ENCODE measurements around the gene PROSER3. TPM values are rescaled to one million over a fixed set of nuclear protein-coding genes. Genes with fewer than 3 reads are reported as not detected.

Gene PROSER3
- polyA plus RNA-seq, 3 donors: 1.8 to 14.7 (median 2.9) TPM

DNA sequence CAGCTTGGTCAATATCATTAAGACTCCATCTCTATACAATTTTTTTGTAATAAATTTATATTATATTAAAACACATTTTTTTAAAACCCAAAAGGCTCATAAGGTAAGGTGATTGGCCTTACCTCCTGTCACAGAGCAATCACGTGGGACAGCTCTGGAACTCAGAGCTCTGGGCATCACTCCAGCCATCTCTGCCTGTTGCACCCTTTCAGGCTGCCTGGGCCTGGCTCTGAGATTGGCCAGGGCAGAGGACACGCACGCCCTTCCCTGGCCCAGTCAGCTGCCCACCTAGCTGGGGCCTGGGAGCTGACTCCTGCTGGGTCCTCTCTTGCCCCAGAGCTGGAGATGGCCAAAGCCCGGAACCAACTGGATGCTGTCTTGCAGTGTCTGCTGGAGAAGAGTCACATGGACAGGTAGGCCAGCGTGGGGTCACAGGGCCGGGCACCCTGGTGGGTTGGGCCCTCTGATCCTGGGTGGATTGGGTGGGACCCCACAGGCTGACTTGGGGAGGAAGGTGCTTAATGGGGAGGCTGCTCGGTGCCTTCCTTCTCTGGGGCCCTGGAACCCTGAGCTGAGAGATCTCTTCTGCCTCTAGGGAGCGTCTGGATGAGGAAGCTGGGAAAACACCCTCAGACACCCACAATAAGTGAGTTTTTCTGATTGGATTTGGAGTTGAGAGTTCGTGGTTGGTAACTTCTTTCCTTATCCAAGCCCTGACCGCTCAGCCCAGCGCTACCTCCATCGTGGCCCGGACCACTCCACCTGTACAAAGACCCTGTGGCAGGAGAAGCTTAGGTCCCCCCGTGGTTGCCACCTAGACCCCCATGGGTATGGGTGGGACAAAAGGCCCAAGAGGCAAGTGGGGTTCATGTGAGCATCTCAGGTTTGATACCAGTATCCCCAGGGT, 5.9 kb upstream of the PROSER3 start:
- no peak for DNase-seq
- Histone ChIP-seq H3K4me2 (replicated peaks; ENCODE audit: extremely low read depth, low read length, poor library complexity, severe bottlenecking) (no peak overlapping the region), H3K4me1 (ENCODE audit: control insufficient read depth in 1 of 2, insufficient read depth in 2 of 2, low read length in 2 of 2) (peaks cover 31 to 47% of the 10 kb centered on the region in 2 donors), H3K36me3 (replicated peaks in 1 of 2; ENCODE audit: control insufficient read depth in 1 of 2, insufficient read depth in 2 of 2, low read length in 2 of 2) (peaks cover 24 to 30% of the 10 kb centered on the region in 2 donors), H4K20me1 (ENCODE audit: insufficient read depth, low read length) (no peaks in the 10 kb centered on the region), H3K79me2 (ENCODE audit: insufficient read depth, low read length) (peaks cover 19% of the 10 kb centered on the region), H3K9ac (ENCODE audit: insufficient read depth, low read length, poor library complexity, severe bottlenecking) (no peak overlapping the region), H3K27ac (ENCODE audit: low read depth in 1 of 2, low read length in 2 of 2) (no peak overlapping the region), H3K27me3 (ENCODE audit: control insufficient read depth in 2 of 2, insufficient read depth in 2 of 2, low read length in 2 of 2) (peaks cover 9 to 18% of the 10 kb centered on the region in 2 donors), H3K4me3 (replicated peaks in 1 of 3; ENCODE audit: low read depth in 2 of 3, low read length in 3 of 3) (no peak overlapping the region), H2AFZ (ENCODE audit: insufficient read depth, low read depth, low read length, poor library complexity, severe bottlenecking) (no peak overlapping the region), H3K9me3 (replicated peaks in 1 of 2; ENCODE audit: control insufficient read depth in 1 of 2, insufficient read depth in 1 of 2, low read length in 2 of 2) (no peaks in the 10 kb centered on the region)
- WGBS (ENCODE audit: insufficient coverage): 98% methylated on average over 12 of the region's 14 CpGs
- Mint-ChIP-seq H3K4me1 (peaks cover 32% of the 10 kb centered on the region), H3K27ac (no peak overlapping the region), H3K36me3 (peaks cover 40 to 44% of the 10 kb centered on the region in 2 donors), H3K9me3 (peaks cover 0 to 8% (median 3%) of the 10 kb centered on the region in 7 donors), H3K27me3 (ENCODE audit: low read depth in 3 of 3) (peaks cover 17 to 25% (median 22%) of the 10 kb centered on the region in 3 donors), H3K4me3 (no peak overlapping the region)
- intact Hi-C loops (cut with micrococcal nuclease): loop anchor here in 1 of 2 donors (10.0 kb wide), 1 partner anchor 363 kb away; the partner anchor contains the start of genes OVOL3, POLR2I and TBCB
- no peak for TF ChIP-seq CTCF (IDR thresholded peaks at IDR 0.05)

- peaks cover 18 to 29% (median 25%) of the 10 kb centered on the region in 3 donors for H3K27me3 Mint-ChIP-seq (ENCODE audit: low read depth in 3 of 3)
Observed at GRCh38 chr19:35752746-35753350, 5.1 kb upstream of the PROSER3 start.

More at GRCh38 chr19:35752746-35753350, 5.1 kb upstream of the PROSER3 start:
- TF ChIP-seq CTCF (IDR thresholded peaks at IDR 0.05): no peak
- peaks cover 15% of the 10 kb centered on the region for H3K79me2 ChIP-seq (ENCODE audit: insufficient read depth, low read length)
- H3K4me1 Mint-ChIP-seq: peaks cover 37% of the 10 kb centered on the region
- peaks cover 34 to 48% of the 10 kb centered on the region in 2 donors for H3K4me1 ChIP-seq (ENCODE audit: control insufficient read depth in 1 of 2, insufficient read depth in 2 of 2, low read length in 2 of 2)
- H3K27ac ChIP-seq (ENCODE audit: low read depth in 1 of 2, low read length in 2 of 2): no peak overlapping the region
- peaks cover 9 to 21% of the 10 kb centered on the region in 2 donors for H3K27me3 ChIP-seq (ENCODE audit: control insufficient read depth in 2 of 2, insufficient read depth in 2 of 2, low read length in 2 of 2)
- 96% methylated on average over 11 of the region's 20 CpGs for WGBS (ENCODE audit: insufficient coverage)
- H3K4me3 Mint-ChIP-seq: no peak overlapping the region
- no peak overlapping the region for H2AFZ ChIP-seq (ENCODE audit: insufficient read depth, low read depth, low read length, poor library complexity, severe bottlenecking)
- H3K4me2 ChIP-seq (replicated peaks; ENCODE audit: extremely low read depth, low read length, poor library complexity, severe bottlenecking): no peak overlapping the region
- no peaks in the 10 kb centered on the region for H3K9me3 ChIP-seq (replicated peaks in 1 of 2; ENCODE audit: control insufficient read depth in 1 of 2, insufficient read depth in 1 of 2, low read length in 2 of 2)
- no peak overlapping the region for H3K9ac ChIP-seq (ENCODE audit: insufficient read depth, low read length, poor library complexity, severe bottlenecking)
- H3K4me3 ChIP-seq (replicated peaks in 1 of 3; ENCODE audit: low read depth in 2 of 3, low read length in 3 of 3): no peak overlapping the region
- H3K36me3 Mint-ChIP-seq: peaks cover 36 to 39% of the 10 kb centered on the region in 2 donors
- intact Hi-C loops (cut with micrococcal nuclease): loop anchor here in 1 of 2 donors (10.0 kb wide), 1 partner anchor 362 kb away; the partner anchor contains the start of genes OVOL3, POLR2I and TBCB
- peaks cover 24 to 30% of the 10 kb centered on the region in 2 donors for H3K36me3 ChIP-seq (replicated peaks in 1 of 2; ENCODE audit: control insufficient read depth in 1 of 2, insufficient read depth in 2 of 2, low read length in 2 of 2)
- H3K9me3 Mint-ChIP-seq: peaks cover 0 to 8% (median 3%) of the 10 kb centered on the region in 7 donors
- no peaks in the 10 kb centered on the region for H4K20me1 ChIP-seq (ENCODE audit: insufficient read depth, low read length)
- H3K27ac Mint-ChIP-seq: no peak overlapping the region
- no peak for DNase-seq

Data from CD14-positive monocyte (primary cell).